ENCODE data around the gene RALGPS1.
A peak's percentile ranks its signal among the peaks of the same experiment; 100 is the strongest.

RALGPS1 gene

GRCh38 chr9:127195976-127196825 is 281.6 kb downstream of the RALGPS1 start:
- DNase-seq = no peak

GRCh38 chr9:127196826-127197145 is 282.2 kb downstream of the RALGPS1 start:
- no peak for DNase-seq

GRCh38 chr9:127197186-127197860 is 282.7 kb downstream of the RALGPS1 start:
- DNase-seq = no peak

GRCh38 chr9:127197861-127198430 is 283.4 kb downstream of the RALGPS1 start:
- DNase-seq = no peak

- no peak for DNase-seq
These were observed 284.0 kb downstream of the RALGPS1 start for GRCh38 chr9:127198587-127198986.

- peak; percentile 45 to 79 (median 61) for DNase-seq
These were observed 284.6 kb downstream of the RALGPS1 start for GRCh38 chr9:127199001-127199791.

GRCh38 chr9:127200106-127200862 is 285.7 kb downstream of the RALGPS1 start:
- no peak for DNase-seq

GRCh38 chr9:127201071-127201541 is 286.5 kb downstream of the RALGPS1 start:
- no peak for DNase-seq

- DNase-seq = no peak
These were observed 287.1 kb downstream of the RALGPS1 start for GRCh38 chr9:127201731-127202130.

GRCh38 chr9:127202461-127203169 is 288.0 kb downstream of the RALGPS1 start:
- no peak for DNase-seq

GRCh38 chr9:127203681-127204327 is 289.2 kb downstream of the RALGPS1 start:
- no peak for DNase-seq

GRCh38 chr9:127204771-127205470 is 290.3 kb downstream of the RALGPS1 start:
- DNase-seq = peak in 1 of 5 experiments; percentile 11

GRCh38 chr9:127205952-127206351 is 291.4 kb downstream of the RALGPS1 start:
- no peak for DNase-seq

GRCh38 chr9:127206666-127207065 is 292.1 kb downstream of the RALGPS1 start:
- DNase-seq = no peak

- DNase-seq = no peak
These were observed 293.3 kb downstream of the RALGPS1 start for GRCh38 chr9:127207734-127208410.

- DNase-seq = no peak
These were observed 293.8 kb downstream of the RALGPS1 start for GRCh38 chr9:127208416-127208815.

- DNase-seq = no peak
These were observed 294.6 kb downstream of the RALGPS1 start for GRCh38 chr9:127209220-127209619.

GRCh38 chr9:127209948-127210640 is 295.5 kb downstream of the RALGPS1 start:
- no peak for DNase-seq
